T-helper 1 cell (primary cell): ENCODE measurements around the gene CMPK1.

Experiments
- DNase-seq, 5 donors: peaks; one replicate each; pipeline ENCODE4 v3.0.0-alpha.2; 2012 to 2020

Gene CMPK1

GRCh38 chr1:47396671-47397196 is 63.1 kb downstream of the CMPK1 start:
- DNase-seq: no peak

- no peak for DNase-seq
Observed at GRCh38 chr1:47399138-47399845, 65.7 kb downstream of the CMPK1 start.

- DNase-seq: no peak
Observed at GRCh38 chr1:47399846-47400155, 66.2 kb downstream of the CMPK1 start.

- DNase-seq: no peak
Observed at GRCh38 chr1:47401761-47402160, 68.2 kb downstream of the CMPK1 start.

- DNase-seq: no peak
Observed at GRCh38 chr1:47402591-47402990, 69.0 kb downstream of the CMPK1 start.

- no peak for DNase-seq
Observed at GRCh38 chr1:47403321-47403910, 69.8 kb downstream of the CMPK1 start.

GRCh38 chr1:47405697-47406096 is 72.1 kb downstream of the CMPK1 start:
- no peak for DNase-seq

- DNase-seq: no peak
Observed at GRCh38 chr1:47406966-47407365, 73.4 kb downstream of the CMPK1 start.

- DNase-seq: no peak
Observed at GRCh38 chr1:47407481-47407880, 73.9 kb downstream of the CMPK1 start.

GRCh38 chr1:47409311-47410067 is 75.9 kb downstream of the CMPK1 start:
- DNase-seq: no peak

- no peak for DNase-seq
Observed at GRCh38 chr1:47410068-47410455, 76.5 kb downstream of the CMPK1 start.

GRCh38 chr1:47411436-47411835 is 77.8 kb downstream of the CMPK1 start:
- DNase-seq: no peak

GRCh38 chr1:47412437-47412836 is 78.8 kb downstream of the CMPK1 start:
- no peak for DNase-seq

- no peak for DNase-seq
Observed at GRCh38 chr1:47415728-47416318, 82.2 kb downstream of the CMPK1 start, which contains the start of gene FOXE3. FOXE3 (plus strand) TSS chr1:47416285; CDS start chr1:47416316, 31 bp downstream.

GRCh38 chr1:47416319-47417169 is 83.0 kb downstream of the CMPK1 start:
- DNase-seq: peak in 1 of 5 donors; percentile 10

- no peak for DNase-seq
Observed at GRCh38 chr1:47417170-47418044, 83.8 kb downstream of the CMPK1 start.

GRCh38 chr1:47418122-47418521 is 84.5 kb downstream of the CMPK1 start:
- DNase-seq: no peak

- DNase-seq: no peak
Observed at GRCh38 chr1:47418681-47419325, 85.2 kb downstream of the CMPK1 start.

GRCh38 chr1:47420547-47420946 is 87.0 kb downstream of the CMPK1 start:
- no peak for DNase-seq

GRCh38 chr1:47423872-47424271 is 90.3 kb downstream of the CMPK1 start:
- DNase-seq: no peak
